Panc1 (cell line): ENCODE data around the gene CENPF. TPM values are rescaled to one million over a fixed set of nuclear protein-coding genes. Genes with fewer than 3 reads are reported as not detected.

Source experiments
- ATAC-seq: fragments of 200-7000 bp; cut with Tn5 transposase; 2 replicates; pipeline ENCODE4 v1.9.1; 2020; ENCODE audit warnings: mild to moderate bottlenecking, moderate library complexity
- BruUV-seq: library from RNA; stranded (reverse); fragments of 400-500 nt; replicated peaks from 2 replicates; lab custom pipeline; 2021; lab: Mats Ljungman, UMichigan
- CTCF ChIA-PET: fragments of 300-600 bp; sonication (Branson Sonifier 250); formaldehyde crosslinking; loops from one replicate; lab custom pipeline; 2022; ENCODE audit warnings: antibody characterized with exemption; lab: Charles Lee
- POLR2A ChIA-PET: fragments of 300-600 bp; sonication (Branson Sonifier 250); formaldehyde crosslinking; loops from one replicate; lab custom pipeline; 2022; ENCODE audit warnings: antibody characterized with exemption; lab: Charles Lee
- DNase-seq: peaks from one replicate; pipeline ENCODE4 v3.0.0-alpha.2; 2010; ENCODE audit warnings: low read depth, low spot score
- H3K27ac ChIP-seq: 2 replicates; pipeline ENCODE4 v1.5.1; 2011; ENCODE audit warnings: mild to moderate bottlenecking, low read length, inconsistent platforms
- H3K27me3 ChIP-seq: fragments of 200-500 bp; sonication (Bioruptor generic); 2 replicates; pipeline ENCODE4 v1.6.0; 2014; ENCODE audit warnings: low read length, inconsistent platforms; ENCODE audit not compliant: control insufficient read depth, insufficient read depth
- H3K36me3 ChIP-seq: fragments of 200-500 bp; sonication (Bioruptor generic); 2 replicates; pipeline ENCODE4 v1.5.1; 2014; ENCODE audit warnings: inconsistent platforms, mild to moderate bottlenecking, low read length, moderate library complexity; ENCODE audit not compliant: control insufficient read depth, insufficient read depth
- H3K4me1 ChIP-seq: 2 replicates; pipeline ENCODE4 v1.5.1; 2011; ENCODE audit warnings: inconsistent platforms, mild to moderate bottlenecking, low read length, moderate library complexity; ENCODE audit not compliant: control insufficient read depth, insufficient read depth
- H3K4me3 ChIP-seq, 2 experiments: 2 replicates each; pipeline ENCODE4 v1.5.1; 2011 to 2012; ENCODE audit warnings: low read depth in 2 of 2, low read length in 2 of 2, mild to moderate bottlenecking in 2 of 2, inconsistent platforms in 1 of 2, moderate library complexity in 1 of 2
- H3K9me3 ChIP-seq: fragments of 200-500 bp; sonication (Bioruptor generic); 2 replicates; pipeline ENCODE4 v1.5.1; 2014; ENCODE audit warnings: low read depth, mild to moderate bottlenecking, inconsistent platforms, low read length, moderate library complexity; ENCODE audit not compliant: control insufficient read depth, insufficient read depth
- CTCF ChIP-seq: fragments of 450-650 bp; IDR thresholded peaks from 2 replicates; pipeline ENCODE4 v1.5.1; 2017; ENCODE audit warnings: mild to moderate bottlenecking
- POLR2AphosphoS5 ChIP-seq: IDR thresholded peaks from 2 replicates; pipeline ENCODE4 v1.6.1; 2012; ENCODE audit warnings: mild to moderate bottlenecking, low read depth, low read length, moderate library complexity
- REST ChIP-seq, 2 experiments: IDR thresholded peaks; 2 replicates each; pipeline ENCODE4 v1.6.1; 2011 to 2012; ENCODE audit warnings: low read depth in 2 of 2, control low read depth in 1 of 2, low read length in 1 of 2, mild to moderate bottlenecking in 1 of 2, moderate library complexity in 1 of 2; ENCODE audit not compliant: insufficient read depth in 1 of 2
- SIN3A ChIP-seq: IDR thresholded peaks from 2 replicates; pipeline ENCODE4 v1.6.1; 2012; ENCODE audit warnings: low read depth, mild to moderate bottlenecking, low read length, moderate library complexity, borderline replicate concordance; ENCODE audit not compliant: insufficient read depth
- TCF7L2 ChIP-seq: IDR thresholded peaks from 2 replicates; pipeline ENCODE4 v1.6.1; 2011; ENCODE audit warnings: mild to moderate bottlenecking, low read depth, low read length, inconsistent platforms
- in situ Hi-C: cut with HindIII; loops from 2 replicates; pipeline ENCODE4 v1.10.0; 2016; ENCODE audit warnings: low sequenced_read_pairs, low pct_unique_long_range_greater_than_20kb
- intact Hi-C: fragments of 100-400 bp; cut with micrococcal nuclease; formaldehyde crosslinking; loops from one replicate; pipeline ENCODE4 v1.10.0; 2022; ENCODE audit not compliant: unreplicated experiment
- total RNA-seq: library from RNA; stranded (reverse); gene quantifications from one replicate; pipeline ENCODE4 v1.2.1, GENCODE V29; 2021; ENCODE audit not compliant: unreplicated experiment

The CENPF gene
- total RNA-seq, 1 experiment from 2014 or later = 156 TPM

- ChIA-PET CTCF (no interaction called here), POLR2A (no interaction called here)
- ATAC-seq (no peak), DNase-seq (no peak)
- Histone ChIP-seq H3K36me3 (no peaks in the 10 kb centered on the region), H3K27ac (no peak overlapping the region), H3K27me3 (no peaks in the 10 kb centered on the region; the same call in 1 of the 2 replicates), H3K4me1 (no peaks in the 10 kb centered on the region), H3K9me3 (no peaks in the 10 kb centered on the region), H3K4me3 (no peak overlapping the region)
- intact Hi-C loops (no loop called here), in situ Hi-C loops (no loop called here)
- TF ChIP-seq POLR2AphosphoS5 = no peak
- TF ChIP-seq CTCF = no peak
- TF ChIP-seq REST (IDR thresholded peaks at IDR 0.05; ENCODE audit: insufficient read depth in 1 of 2, low read depth in 2 of 2, low read length in 1 of 2) = no peak
- TF ChIP-seq TCF7L2 = no peak
- TF ChIP-seq SIN3A = no peak
- BruUV-seq = no TSS peak
Measured at GRCh38 chr1:214698559-214698958, 95.6 kb downstream of the CENPF start.

GRCh38 chr1:214700437-214700836 lies 97.4 kb downstream of the CENPF start:
- CTCF ChIA-PET = no interaction called here
- ATAC-seq (no peak; the same call in 1 of the 2 replicates), DNase-seq (no peak)
- H3K4me1 ChIP-seq = no peaks in the 10 kb centered on the region
- intact Hi-C loops (no loop called here), in situ Hi-C loops (no loop called here)
- H3K4me3 ChIP-seq = no peak overlapping the region
- no peaks in the 10 kb centered on the region for H3K9me3 ChIP-seq
- BruUV-seq = no TSS peak
- no peaks in the 10 kb centered on the region; the same call in 1 of the 2 replicates for H3K27me3 ChIP-seq
- H3K36me3 ChIP-seq = no peaks in the 10 kb centered on the region
- no peak for TF ChIP-seq SIN3A
- TF ChIP-seq TCF7L2 = no peak
- TF ChIP-seq CTCF = no peak
- no peak for TF ChIP-seq REST (IDR thresholded peaks at IDR 0.05; ENCODE audit: insufficient read depth in 1 of 2, low read depth in 2 of 2, low read length in 1 of 2)
- TF ChIP-seq POLR2AphosphoS5 = no peak
- no peak overlapping the region for H3K27ac ChIP-seq
- POLR2A ChIA-PET = no interaction called here
